Stimulated activated CD8-positive, alpha-beta memory T cell treated with anti-CD3 and anti-CD28 coated beads, Interleukin-7, amount 100 ng/mL, for 1 hour (primary cell): Measurements from ENCODE around the gene FHOD1.
A peak's percentile ranks its signal among the peaks of the same experiment; 100 is the strongest.

Experiments
- DNase-seq, 2 donors: peaks; one replicate each; pipeline ENCODE4 v3.0.0-alpha.2; 2020; ENCODE audit warnings: low read depth in 2 of 2

The FHOD1 gene

DNA sequence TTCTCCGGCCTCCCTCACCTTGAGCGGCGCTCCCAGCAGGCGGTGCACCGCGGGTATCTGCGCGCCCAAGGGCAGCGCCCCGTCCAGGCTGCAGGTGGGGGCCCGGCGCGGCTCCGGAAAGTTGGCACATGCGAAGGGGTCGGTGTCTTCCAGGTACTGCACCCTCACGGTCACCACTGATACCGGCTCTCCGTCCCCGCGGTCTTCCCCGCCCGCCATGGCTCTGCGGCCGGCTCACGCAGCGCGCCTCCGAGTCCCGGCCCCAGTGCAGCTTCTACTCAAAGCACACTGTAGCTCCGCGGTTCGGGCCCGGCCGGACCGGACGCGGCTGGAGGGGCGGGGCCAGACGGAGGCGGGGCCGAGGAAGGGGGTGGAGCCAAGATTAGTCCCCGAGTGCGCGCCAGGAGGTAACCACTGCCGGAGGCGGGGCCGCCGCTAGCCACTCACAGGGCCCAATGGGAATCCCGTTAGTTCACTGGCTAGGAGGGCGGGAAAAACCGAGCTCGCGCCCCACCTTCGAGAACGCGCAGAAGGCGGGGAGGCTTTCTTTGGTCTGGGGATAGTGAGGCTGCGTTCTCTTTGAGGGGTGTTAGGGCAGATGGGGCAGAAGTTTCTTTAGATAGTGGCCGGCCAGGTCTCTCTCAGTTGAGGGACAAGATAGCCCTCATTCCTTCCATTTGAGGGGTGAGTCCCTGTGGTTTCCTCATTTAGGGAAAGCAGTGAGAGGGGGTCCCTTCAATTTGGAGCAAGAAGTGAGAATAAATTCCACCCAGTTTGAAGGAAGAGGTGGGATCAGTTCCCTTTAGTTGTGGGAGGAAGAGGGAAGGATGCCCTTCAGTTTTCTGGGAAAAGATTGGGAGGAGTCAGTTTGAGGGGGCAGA lies at the start of gene FHOD1:
Gene FHOD1 (minus strand): TSS at position 290 of the 881 bp plus-strand sequence. CDS start 71 bp downstream, at position 219.
- DNase-seq = peak; percentile 90 to 93

- no peak for DNase-seq
Measured at GRCh38 chr16:67296420-67296819, 49.1 kb upstream of the FHOD1 start.

DNA sequence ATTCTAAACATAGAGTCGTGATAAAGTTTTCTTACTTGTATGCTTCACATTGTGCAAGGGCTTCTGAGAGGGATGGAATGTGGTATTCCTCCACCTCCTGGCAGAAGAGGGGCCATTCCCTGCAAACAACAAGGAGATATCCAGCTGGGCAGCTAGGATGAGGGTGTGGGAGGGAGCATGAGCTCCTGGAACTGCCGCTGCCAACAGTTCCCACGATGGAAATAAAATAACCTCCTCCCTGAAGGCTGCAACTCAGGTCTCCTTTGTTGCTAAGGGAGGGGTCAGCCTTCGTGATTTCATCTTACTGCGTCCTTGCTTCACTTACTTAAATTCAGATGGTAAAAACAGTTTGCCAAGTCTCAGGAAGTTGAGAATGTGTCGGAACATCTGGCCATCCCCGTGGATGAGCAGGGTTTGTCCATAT lies 47.7 kb upstream of the FHOD1 start:
- no peak for DNase-seq

GRCh38 chr16:67294171-67294757 lies 47.0 kb upstream of the FHOD1 start:
- DNase-seq = no peak

DNA sequence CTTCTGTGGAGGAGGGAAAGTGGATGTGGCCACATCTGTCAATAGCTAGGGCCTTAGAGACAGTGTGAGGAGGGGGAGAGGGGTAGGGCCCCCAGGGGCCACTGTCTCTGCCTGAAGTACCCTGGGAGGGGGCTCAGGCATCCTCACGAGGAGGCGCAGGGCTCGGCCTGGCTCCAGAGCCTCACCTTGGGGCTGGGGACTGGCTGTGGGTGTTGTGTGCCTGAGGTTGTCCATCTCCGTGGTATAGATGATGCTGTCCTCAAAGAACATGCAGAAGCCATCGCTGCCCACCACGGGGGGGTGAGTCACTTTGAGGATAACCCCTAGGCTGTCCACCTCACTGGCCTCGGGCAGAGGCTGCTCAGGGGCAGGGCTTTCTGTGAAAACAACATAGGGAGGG lies 44.2 kb upstream of the FHOD1 start:
- no peak for DNase-seq

DNA sequence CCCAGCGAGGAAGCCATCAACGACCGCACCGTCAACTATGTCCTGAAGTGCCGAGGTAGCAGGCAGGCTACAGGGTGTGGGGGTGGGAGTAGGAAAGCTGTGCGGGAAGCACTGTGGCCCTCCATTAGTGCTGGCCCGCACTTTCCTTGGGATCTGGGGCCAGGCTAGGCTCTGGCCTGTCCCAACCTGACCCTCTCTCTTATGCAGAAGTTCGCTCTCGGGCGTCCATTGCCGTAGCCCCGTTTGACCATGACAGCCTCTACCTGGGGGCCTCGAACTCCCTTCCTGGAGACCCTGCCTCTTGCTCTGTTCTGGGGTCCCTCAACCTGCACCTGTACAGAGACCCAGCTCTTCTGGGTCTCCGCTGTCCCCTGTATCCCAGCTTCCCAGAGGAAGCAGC lies 40.7 kb upstream of the FHOD1 start:
- DNase-seq = no peak

DNA sequence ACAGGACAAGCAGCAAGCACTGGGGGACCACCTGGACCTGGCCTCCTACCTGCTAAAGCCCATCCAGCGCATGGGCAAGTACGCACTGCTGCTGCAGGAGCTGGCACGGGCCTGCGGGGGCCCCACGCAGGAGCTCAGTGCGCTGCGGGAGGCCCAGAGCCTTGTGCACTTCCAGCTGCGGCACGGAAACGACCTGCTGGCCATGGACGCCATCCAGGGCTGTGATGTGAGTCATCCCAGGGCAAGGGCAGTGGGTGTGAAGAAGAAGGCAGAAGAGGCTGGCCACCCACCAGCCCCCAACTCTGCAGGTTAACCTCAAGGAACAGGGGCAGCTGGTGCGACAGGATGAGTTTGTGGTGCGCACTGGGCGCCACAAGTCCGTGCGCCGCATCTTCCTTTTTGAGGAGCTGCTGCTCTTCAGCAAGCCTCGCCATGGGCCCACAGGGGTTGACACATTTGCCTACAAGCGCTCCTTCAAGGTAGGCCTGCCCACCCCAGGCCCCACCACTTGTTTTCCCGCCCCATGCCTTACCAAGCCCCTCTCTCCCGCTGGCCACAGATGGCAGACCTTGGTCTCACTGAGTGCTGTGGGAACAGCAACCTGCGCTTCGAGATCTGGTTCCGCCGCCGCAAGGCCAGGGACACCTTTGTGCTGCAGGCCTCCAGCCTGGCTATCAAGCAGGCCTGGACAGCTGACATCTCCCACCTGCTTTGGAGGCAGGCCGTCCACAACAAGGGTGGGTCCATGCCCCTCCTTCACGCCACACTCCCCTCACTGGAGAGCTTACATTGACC lies 39.4 kb upstream of the FHOD1 start:
- DNase-seq = no peak

DNA sequence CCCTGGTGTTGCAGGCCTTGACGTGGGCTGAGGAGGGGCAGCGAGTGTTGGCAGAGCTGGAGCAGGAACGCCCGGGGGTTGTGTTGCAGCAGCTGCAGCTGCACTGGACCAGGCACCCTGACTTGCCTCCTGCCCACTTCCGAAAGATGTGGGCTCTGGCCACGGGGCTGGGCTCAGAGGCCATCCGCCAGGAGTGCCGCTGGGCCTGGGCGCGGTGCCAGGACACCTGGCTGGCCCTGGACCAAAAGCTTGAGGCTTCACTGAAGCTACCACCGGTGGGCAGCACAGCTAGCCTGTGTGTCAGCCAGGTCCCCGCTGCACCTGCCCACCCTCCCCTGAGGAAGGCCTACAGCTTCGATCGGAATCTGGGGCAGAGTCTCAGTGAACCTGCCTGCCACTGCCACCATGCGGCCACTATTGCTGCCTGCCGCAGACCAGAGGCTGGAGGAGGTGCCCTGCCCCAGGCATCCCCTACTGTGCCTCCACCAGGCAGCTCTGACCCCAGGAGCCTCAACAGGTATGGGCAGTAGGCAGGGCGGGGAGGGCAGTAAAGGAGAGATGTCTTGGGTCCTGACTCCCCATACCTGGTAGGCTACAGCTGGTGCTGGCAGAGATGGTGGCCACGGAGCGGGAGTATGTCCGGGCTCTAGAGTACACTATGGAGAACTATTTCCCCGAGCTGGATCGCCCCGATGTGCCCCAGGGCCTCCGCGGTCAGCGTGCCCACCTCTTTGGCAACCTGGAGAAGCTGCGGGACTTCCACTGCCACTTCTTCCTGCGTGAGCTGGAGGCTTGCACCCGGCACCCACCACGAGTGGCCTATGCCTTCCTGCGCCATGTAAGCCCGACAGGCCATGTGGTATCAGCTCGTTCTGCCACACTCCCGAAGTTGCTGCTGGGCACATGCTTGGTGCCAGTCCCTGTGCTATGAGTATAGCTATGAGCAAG lies 37.7 kb upstream of the FHOD1 start:
- DNase-seq = no peak

GRCh38 chr16:67283826-67284555 lies 36.7 kb upstream of the FHOD1 start:
- no peak for DNase-seq

- DNase-seq = no peak
Measured at GRCh38 chr16:67283039-67283825, 36.0 kb upstream of the FHOD1 start.

DNA sequence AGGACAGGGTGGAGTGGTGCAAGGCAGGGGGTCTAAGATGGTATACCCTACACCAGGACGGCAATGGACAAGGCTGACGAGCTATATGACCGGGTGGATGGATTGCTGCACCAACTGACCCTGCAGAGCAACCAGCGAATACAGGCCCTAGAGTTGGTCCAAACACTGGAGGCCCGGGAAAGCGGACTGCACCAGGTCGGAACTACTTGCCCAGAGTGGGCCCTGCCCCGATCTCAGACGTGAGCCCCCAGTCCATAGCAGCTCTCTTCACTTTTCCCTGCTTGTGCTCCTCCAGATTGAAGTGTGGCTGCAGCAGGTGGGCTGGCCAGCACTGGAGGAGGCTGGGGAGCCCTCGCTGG lies 35.1 kb upstream of the FHOD1 start:
- no peak for DNase-seq

- no peak for DNase-seq
Measured at GRCh38 chr16:67281536-67282446, 34.5 kb upstream of the FHOD1 start.

- DNase-seq = no peak
Measured at GRCh38 chr16:67280090-67281015, 33.1 kb upstream of the FHOD1 start.

DNA sequence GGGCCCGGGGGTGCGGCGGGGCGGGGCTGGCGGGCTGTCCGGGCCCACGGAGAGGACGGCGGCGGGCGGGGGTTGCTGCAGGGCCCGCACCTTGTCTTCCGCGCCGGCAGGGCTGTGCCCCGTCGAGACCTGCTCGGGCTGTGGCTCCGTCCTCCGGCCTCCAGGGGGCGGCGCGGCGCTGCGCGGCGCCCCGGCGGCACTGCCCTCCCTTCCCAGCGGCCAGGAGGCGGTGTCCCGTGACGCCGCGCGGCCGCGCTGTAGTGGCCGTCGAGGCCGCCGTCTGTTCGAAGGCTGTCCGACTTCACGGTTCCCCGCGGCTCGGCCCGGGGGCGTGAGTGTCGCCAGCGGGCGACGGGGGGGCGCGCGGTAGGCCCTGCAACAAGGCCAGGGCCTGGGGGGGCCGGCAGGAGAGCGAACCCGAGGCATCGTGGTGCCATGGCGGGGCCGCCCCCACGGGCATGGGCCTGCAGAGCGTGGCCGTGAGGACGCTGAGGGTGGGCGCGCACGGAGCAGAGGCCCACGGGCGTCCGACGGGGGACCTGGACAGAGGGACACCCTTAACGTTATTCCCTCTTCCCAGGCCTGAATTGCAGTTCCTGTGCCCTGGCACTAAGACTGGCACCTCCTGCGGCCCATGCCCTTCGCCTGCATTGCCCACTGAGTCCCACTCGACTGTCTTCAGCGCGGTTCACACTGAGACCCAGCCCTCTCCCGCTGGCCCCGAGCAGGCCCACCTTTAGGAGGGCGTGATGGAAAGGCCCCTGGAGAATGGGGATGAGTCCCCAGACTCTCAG lies 32.2 kb upstream of the FHOD1 start, which contains the start of gene PLEKHG4:
Gene PLEKHG4 (plus strand): TSS at position 237 of the 794 bp plus-strand sequence. CDS start 513 bp downstream, at position 750.
- peak; percentile 57 to 62 for DNase-seq

DNA sequence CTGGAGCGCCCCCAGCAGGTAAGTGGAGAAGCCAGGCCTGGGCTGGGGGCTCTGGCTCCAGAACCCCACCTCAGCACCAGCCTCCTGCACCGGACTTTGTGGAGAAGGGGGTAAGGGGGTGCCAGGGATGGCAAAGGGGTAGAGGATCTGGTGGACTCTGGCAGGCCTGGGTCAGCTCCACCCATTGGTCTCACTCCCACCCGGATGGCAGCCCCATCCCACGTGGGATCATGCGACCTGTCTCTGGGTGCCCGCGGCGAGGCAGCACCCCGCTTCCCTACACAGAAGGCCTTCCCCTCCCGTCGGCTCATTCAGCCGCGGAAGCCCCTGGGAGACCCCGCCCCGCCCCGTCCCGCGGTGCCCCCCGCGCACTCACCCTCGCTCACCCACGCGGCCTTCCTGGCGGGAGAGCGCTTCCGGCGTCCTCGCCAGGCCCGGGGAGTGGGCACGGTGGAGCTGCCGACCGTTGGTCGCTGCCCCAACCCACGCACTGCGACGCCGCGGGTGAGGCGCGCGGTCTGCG lies 31.6 kb upstream of the FHOD1 start:
- peak; percentile 2 to 6 for DNase-seq

DNA sequence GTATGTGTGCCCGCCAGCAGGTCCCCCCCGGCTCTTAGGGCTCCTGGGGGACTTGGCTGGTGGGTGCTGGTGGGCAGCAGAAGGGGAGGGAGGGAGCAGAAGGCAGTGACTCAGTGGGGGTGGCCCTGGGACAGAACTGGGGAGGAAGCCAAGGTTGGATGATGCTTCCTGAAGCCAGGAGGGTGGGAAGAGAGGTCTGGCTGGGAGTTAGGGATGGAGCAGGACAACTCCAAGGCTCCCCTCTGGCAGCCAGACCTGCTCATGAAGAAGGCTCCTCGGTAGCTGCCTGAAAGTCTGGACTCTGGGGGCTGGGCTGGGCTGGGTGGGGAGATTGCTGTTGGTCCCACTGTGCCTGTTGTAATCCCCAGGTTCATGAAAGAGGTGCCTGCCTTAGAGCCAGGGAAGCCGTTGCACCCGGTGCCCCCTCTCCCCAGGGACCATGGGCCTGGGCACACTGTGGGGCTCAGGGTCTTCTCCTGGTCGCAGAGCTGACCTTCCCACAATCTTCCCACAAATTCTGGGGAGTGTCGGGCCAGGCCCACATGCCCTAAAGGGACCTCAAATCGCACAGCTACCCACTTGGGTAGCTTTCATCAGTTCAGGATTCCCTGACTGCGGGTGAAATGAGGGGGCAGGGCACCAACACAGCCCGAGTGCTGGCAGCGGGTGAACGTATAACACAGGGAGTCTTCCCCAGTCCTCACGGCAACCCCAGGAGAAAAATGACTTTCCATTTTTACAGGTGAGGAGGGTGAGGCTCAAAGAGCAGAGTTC lies 30.9 kb upstream of the FHOD1 start:
- no peak for DNase-seq
